Measurements from ENCODE around the gene MYL7.
"Not testable (repeated sequence)": the region's sequence is repeated elsewhere in the genome, so short reads cannot be mapped to it uniquely, and the experiment has no call there.

The MYL7 gene

DNA sequence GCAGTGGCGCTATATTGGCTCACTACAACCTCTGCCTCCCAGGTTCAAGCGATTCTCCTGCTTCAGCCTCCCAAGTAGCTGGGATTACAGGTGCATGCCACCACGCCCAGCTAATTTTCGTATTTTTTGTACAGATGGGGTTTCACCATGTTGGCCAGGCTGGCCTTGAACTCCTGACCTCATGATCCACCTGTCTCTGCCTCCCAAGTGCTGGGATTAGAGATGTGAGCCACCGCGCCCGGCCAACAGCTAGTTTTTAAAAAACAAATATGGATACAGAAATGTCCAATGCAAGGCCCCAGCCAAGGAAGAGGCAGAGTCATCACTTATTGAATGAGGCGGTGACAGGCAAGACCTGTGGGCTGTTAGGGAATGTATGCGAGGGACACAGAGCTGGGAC, 30.8 kb upstream of the MYL7 start:
- not testable (repeated sequence) for DNase-seq

DNA sequence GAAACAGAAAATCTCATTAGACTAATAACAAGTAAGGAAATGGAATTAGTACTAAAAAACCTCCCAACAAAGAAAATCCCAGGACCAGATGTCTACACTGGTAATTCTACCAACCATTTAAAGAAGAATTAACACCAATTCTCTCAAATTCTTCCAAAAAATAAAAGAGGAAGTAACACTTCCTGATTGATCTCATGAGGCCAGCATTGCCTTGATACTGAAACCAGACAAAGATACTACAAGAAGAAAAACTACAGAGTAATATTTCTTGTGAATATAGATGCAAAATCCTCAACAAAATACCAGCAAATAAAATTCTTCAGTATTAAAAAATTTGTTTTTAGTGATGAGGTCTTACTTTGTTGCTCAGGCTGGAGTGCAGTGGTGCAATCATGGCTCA, 26.8 kb upstream of the MYL7 start:
- no peak for DNase-seq

DNA sequence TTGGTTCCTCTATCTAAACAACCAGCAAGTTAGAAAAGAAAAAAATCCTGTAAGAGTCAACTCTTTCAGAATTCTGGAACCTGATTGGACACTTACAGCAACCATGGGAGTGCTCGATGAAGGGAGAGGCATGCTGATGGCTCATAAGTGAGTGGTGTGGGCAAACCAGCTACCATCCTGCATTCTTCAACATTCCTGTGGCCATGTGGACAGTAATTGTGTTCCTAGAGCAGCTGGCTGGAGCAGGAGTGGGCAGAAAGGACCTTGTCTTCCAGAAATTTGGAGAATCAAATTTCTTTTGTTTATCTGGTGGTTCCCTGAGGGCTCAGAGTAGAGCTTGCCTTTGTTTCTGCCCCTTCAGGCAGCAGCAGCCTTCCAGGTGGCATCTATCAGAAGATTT, 22.5 kb upstream of the MYL7 start:
- DNase-seq, result no peak

GRCh38 chr7:44162785-44163395, 21.8 kb upstream of the MYL7 start:
- DNase-seq, result no peak

DNA sequence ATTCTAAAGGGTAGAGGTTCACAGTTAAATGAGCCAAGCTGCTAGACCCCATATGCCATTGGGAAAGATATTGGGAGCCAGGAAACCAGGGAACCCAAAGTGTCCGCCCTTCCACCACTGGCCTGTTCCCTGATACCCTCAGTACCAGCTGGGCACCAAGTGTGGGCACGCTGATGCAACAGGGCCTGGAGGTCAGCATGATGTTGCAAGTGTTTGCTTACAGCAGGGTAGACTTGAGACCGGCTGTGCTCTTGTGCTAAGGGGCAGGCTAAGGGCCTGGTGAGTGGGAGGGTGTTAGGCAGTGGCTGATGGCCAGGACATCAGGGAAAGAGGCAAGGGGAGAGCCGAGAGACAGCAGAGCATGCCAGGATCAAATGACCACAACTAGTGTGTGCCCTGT, 21.0 kb upstream of the MYL7 start:
- DNase-seq, result no peak

DNA sequence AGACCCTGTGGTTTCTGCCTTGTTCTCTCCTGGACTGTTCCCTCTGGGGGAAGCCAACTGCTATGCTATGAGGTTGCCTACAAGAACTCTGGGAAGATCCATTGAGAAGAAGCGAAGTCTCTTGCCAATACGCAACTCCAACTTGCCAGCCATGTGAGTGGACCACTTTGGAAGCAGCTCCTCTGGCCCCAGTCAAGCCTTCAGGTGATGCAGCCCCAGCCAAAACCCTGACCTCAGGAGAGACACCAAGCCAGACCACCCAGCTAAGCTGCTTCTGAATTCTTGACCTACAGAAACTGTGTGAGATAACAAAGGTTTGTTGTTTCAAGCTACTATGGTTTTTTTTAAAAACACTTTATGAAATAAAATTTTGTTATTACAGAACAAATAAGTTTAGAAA, 20.2 kb upstream of the MYL7 start:
- no peak for DNase-seq

- DNase-seq, result no peak
Observed at GRCh38 chr7:44159824-44160630, 18.9 kb upstream of the MYL7 start.

GRCh38 chr7:44158873-44159631, 17.9 kb upstream of the MYL7 start:
- DNase-seq, result no peak

GRCh38 chr7:44158096-44158872, 17.2 kb upstream of the MYL7 start:
- no peak for DNase-seq

- DNase-seq, result no peak
Observed at GRCh38 chr7:44157116-44158080, 16.3 kb upstream of the MYL7 start.

DNA sequence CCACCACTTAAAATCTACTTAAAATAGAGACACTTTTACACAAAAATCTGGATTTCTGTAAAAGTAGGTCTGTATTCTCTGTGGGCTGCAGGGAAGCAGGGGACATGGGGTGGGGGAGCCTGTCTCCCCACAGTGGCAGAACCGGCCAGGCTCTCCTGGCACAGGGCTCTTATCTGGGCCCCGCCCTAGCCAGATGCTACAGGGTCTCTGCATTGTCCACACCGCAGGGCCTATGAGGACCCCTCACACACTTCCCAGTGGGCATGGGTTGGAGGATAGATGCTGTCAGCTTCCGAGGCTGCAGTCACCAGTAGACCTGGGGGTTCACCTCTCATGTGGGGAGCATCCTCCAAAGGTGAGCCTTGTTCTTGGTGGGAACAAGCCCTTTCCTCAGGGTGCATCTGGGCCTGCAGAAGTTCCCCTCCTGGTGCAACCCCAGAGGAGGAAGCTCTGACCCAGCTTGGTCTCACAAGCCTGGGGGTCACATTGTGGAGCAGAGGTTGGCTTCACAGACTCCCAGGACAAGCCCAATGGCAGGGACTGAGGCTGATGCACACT, 15.4 kb upstream of the MYL7 start:
- no peak for DNase-seq

- no peak for DNase-seq
Observed at GRCh38 chr7:44155191-44156185, 14.4 kb upstream of the MYL7 start.

DNA sequence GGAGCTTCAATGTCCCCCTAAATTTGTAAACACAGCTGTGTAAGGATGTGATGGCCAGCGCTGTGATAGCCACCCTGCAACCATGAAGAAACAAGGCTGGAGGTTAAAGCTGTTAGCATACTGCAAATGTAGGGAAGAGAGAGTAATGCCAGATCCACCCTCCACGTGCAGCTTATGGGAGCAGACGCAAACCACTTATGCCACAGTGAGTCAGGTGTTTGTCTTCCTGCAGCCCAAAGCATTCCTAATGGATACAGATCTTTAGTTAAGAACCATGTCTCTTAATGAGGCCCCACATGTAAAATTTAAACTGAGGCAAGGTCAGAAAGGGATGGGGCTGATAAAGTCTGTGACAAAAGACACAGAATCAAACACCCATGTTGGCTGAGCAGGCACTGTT, 13.6 kb upstream of the MYL7 start:
- no peak for DNase-seq

- no peak for DNase-seq
Observed at GRCh38 chr7:44153948-44154335, 12.8 kb upstream of the MYL7 start.

- DNase-seq, result no peak
Observed at GRCh38 chr7:44152971-44153947, 12.1 kb upstream of the MYL7 start.

- no peak for DNase-seq
Observed at GRCh38 chr7:44151956-44152355, 10.8 kb upstream of the MYL7 start.

- no peak for DNase-seq
Observed at GRCh38 chr7:44150966-44151941, 10.1 kb upstream of the MYL7 start.

DNA sequence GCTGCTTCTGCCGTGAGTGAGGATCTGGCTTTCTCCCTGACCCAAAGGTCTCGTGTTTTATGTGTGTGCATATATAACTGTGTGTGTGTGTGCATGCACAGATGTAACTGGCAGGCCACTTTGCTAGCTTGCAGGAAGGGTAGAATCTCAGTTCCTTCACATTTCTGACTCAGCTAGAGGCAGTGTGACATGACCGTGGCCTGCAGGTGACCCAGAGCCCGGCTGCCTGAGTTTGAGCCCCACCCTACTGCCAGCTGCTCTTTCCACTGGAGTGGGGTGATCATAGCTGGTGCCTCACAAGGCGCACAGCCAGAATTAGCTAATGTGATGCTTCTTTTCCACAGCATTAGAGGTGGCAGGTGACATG, 9.3 kb upstream of the MYL7 start:
- DNase-seq, result no peak
